ENCODE results near the gene TCF25.
"Not testable (repeated sequence)": the region's sequence is repeated elsewhere in the genome, so short reads cannot be mapped to it uniquely, and the experiment has no call there.

TCF25 gene

DNA sequence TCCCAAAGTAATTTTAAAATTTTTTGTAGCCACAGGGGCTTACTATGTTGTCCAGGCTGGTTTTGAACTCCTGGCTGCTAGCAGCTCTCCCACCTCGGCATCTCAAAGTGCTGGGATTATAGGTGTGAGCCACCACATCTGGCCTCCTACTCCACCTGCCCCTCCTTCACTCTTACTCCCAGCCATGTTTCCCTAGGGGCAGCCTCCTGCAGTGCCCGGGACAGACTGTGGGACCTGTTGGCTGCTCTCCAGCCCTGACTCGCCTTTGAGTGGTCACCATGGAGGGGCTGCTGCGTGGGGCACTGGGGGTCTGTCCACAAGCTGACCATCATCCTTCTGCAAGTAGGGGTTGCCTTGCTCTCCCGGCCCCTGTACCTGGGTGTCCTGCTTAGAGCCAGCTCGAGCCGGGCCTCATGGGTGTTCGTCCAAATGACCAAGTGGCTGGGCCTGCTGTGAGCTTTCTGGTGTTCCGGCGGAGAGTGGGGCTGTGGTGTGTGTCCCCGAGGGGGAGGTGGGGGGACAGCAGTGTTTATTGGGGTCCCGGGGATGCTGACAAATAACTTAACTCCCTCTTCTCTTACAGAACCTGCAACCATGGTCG, 28.6 kb upstream of the TCF25 start:
- DNase-seq (ENCODE audit: low read depth in 3 of 3): no peak

DNA sequence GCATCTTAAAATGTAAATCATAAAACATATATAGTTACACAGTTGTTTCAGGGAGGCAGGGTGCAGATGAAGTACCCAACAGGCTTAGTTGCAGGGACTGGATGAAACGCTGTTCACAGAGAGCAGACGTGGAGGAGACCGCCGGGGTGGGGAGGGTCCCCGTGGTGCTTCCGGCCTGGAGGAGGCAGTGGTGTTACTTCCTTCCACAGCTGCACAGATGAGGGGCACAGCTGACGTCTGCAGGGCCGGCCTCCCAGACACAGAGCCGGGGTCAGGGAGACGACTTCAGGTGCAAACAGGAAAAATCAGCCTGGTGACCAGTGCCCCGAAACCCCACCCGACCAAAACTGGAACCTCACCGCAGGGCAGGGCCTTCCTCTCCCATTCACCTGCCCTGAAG, 28.0 kb upstream of the TCF25 start:
- no peak for DNase-seq (ENCODE audit: low read depth in 3 of 3)

DNA sequence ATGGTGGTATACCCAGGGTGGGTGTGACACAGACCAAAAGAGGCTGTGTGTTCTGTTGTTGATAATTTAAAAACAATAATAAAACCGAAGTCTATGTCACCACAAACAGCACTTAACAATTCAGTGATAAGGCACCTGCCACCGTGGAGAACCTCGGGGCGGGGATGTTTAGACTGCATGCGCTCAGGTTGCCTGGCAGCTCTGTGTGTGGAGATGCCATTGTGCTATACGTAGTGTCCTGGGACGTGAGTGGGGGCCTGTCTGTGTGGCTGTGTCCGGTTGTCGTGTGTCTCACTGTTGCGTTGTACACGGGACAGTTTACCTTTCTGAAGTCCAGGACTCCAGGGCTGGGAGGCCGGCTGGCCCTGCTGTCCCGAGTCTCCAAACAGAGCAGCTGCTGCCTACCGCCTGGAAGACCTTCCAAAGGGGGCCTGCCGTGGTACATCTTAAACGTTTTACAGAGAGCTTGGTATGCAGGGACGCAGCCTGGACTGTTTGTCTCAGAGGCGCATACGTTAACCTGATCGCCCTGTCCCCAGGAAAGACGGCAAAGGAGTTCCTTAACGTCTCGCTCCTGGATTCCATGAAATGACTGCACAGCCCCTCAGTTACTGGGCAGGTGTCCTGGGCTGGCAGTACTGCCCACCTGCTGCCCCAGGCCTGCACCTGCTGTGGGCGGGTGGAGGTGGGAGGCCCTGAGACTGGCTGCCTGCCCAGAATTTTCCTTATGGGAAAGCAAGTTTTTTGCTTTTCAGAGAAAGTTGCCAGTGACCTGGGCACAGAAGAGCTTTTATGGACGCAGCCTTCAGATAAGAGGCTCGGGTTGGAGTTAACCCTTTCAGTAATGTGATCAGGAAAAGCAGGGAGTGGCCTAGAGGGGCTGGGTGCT, 26.1 kb upstream of the TCF25 start:
- DNase-seq (ENCODE audit: low read depth in 3 of 3): no peak

DNA sequence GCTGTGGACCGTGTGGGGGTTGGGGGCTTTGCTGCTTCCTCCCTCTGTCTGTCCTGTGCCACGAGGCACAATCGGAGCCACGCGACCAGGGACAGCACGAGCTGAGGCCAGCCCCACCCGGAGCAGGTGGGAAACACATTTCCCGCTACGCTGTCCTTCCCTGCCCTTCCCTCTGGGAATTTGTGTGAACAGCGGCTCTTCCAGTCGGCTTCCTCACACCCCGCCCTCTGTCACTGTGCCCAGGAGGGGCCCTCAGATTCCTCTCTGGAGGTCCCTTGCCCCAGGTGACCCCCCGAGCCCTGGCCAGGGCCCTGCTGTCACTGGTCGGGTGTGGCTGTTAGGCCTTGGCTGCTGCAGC, 25.5 kb upstream of the TCF25 start:
- DNase-seq (ENCODE audit: low read depth in 3 of 3): no peak

DNA sequence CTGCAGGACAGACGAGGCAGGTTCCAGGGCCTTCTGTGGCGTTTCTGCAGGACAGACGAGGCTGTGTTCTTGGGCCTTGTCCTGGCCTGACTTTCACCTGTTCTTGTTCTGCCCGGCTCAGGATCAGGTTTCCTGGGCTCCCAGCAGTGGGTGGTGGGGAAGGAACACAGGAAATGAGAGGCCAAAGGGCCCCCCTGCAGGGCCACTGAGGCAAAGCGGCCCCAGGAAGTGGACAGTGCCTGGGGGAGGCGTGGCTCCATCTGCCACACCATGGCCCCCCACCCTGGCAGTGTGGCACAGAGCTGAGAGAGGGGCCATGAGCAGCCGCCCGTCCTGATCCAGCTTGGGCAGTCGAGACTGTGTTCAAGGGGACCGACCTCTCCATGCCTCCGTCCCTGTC, 24.4 kb upstream of the TCF25 start:
- DNase-seq (ENCODE audit: low read depth in 3 of 3): no peak

DNA sequence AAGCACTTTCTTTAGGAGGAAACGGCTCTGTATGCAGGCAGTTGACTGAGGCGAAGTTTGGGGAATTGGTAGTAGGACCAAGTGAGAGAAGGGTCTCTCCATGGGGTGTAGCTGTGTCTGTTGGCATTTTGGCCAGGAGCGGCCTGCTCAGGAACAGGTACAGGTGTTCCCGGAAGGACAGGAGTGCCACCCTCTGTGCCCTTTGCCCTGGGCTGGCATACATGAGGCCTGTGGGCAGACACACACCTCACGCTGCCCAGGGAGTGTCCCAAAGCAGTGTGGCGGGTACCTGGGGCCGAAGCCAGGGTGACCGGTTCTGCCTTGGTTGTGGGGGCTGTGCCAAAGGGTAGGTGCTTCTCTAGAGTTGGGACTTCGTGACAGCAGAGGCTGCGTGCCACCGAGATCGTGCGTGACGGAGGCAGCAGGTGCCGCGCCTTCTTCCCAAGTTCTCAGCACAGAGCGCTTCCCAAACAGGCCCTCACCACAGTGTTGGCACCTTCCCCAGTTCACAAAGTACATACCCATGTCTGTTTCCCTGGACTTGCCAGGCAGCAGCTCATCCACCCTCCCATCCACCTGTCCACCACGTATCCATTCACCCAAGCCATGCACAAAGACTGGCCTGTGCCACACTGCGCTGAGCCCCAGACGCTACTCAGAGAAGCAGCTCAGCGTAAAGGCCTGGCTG, 19.9 kb upstream of the TCF25 start:
- no peak for DNase-seq (ENCODE audit: low read depth in 3 of 3)

DNA sequence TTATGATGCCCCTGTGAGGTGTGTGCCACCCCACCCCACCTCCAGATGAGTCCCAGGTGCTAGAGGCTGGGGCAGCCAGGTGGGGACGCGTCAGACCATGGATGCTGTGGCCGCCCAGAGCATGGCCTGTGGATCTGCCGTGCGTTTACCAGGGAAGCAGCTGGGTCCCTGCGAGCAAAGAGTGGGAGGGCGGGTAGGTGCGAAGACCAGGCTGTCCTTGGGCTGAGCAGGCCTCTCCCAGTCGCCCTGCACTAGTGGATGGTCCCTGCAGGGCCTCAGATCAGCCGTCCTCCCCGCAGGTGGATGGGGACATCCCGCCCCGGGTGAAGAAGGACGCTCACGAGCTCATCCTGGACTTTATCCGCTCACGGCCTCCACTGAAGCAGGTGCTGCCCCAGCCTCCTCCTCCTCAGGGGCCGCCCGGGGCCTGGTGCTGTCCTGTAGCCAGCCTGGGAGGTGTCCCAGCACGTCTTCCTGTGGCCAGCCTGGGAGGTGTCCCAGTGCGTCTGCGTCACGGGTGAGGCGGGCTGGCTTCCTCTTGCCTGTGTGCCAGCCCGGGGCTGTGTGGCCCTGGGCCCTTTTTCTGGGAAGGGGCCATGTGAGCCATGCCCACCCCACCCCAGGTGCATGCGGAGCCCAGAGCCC, 18.0 kb upstream of the TCF25 start:
- no peak for DNase-seq (ENCODE audit: low read depth in 3 of 3)

DNA sequence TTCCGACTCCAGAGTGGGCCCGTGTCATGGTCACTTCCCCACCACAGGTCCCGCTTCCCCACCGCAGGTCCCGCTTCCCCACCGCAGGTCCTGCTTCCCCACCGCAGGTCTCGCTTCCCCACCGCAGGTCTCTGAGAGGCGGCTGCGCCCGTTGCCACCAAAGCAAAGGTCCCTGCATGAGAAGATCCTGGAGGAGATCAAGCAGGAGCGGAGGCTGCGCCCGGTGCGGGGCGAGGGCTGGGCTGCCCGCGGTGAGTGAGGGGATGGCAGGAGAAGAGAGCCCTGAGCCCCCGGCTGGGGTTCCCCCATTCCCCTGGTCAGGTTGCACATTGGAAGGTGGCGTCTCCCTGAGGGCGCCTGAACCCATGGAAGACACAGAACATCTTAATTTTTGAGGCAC, 17.4 kb upstream of the TCF25 start:
- DNase-seq (ENCODE audit: low read depth in 3 of 3): no peak

DNA sequence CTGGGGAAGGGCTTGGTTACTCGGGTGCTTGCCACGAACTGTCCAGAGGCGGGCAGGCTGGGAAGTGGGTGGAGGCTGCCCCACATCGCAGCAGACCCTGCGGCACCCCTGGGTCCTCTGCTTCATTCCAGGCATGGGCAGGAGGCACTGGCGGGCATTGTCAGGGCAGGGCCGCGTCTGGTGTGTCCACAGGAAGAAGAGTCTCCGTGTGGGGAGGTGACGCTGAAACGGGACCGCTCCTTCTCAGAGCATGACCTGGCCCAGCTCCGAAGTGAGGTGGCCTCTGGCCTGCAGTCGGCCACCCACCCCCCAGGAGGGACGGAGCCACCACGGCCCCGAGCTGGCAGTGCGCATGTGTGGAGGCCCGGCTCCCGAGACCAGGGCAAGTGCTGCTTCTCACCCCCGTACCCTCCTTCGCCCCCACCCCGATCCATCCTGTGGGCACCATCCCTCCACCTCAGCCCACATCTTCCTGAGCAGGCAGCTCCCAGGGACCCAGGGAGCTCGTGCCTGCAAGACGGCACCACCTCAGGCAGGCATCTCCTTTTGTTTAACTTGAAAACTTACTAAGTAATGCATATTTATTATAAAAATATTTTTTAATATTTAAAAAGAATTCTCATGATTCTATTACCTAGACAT, 14.3 kb upstream of the TCF25 start:
- no peak for DNase-seq (ENCODE audit: low read depth in 3 of 3)

DNA sequence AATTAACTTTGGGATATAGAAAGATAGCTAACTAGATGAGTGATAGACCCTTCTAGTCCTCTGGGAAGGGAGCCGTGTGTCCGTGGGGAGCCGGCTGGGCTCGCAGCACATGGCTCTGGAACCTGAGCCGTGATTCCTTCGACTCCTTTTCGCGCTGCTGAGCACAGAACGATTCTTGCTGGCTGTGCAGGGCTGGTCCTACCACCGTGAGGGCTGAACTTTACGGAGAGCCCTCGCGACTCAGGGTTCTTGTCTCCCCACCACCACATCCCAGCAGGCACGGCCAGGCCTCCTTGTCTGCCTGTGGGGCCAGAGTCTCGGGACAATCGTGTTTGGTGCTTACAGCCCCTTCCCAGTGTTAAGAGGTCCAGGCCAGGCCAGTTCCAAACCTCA, 13.8 kb upstream of the TCF25 start:
- DNase-seq (ENCODE audit: low read depth in 3 of 3): no peak

DNA sequence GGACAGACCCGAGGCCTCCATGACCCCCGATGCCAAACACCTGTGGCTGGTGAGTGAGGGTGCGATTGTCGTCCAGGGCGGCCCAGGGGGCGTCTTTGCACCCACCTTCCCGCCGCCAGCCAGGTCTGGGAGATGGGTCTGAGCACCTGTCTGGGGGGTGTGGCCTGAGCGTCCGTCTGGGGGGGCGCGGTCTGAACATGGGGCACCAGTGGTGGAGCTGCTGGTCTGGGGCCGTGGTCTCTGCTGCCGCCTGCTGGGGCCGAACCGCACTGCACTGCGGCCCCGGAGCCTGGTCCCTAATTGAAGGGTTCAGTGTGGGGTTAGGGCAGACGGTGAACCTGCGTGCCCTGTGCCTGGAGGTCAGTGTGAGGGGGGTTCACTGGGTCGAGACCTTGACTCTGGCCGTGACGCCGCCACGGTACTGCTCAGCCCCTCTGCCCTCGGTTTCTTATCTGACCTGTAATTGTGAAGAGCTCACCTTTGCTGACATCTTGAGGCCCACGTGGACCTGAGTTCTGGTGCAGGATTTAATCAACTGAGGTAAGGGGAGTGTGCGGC, 12.6 kb upstream of the TCF25 start:
- DNase-seq (ENCODE audit: low read depth in 3 of 3): peak; percentile 52 to 63 (median 59)

DNA sequence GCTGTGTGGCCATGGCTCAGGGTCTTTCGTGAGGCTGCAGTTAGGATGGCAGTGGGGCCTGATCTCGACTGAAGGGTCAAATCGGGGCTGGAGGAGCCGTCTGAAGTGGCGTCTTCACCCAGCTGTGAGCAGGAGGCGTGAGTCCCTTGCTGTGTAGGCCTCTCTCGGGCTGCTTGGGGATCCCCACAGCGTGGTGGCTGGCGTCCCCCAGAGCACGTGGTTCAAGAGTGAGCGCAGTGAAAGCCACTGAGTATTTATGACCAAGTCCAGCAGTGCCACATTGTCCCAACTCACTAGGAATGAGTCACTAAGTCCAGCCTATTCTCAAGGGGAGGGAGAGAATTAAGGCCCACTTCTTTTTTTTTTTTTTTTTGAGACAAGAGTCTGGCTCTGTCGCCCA, 11.7 kb upstream of the TCF25 start:
- DNase-seq (ENCODE audit: low read depth in 3 of 3): no peak

DNA sequence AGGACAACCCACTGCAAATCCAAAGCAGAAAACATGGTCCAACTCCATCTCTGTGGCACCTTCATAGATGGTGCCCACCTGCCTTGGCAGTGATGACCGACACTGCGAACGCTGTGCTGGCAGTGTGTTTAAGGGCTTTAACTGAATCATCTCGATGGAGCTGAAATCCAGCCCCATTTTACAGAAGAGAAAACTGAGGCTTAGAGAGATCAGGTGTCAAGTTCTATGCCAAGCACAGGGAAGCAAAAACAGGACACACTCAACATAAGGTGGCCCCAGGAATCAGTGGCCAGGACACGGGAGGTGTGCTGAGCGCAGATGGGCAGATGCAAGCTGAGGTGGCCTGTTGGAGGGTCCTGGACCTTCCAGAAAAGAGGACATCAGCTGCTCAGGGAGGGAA, 10.7 kb upstream of the TCF25 start:
- no peak for DNase-seq (ENCODE audit: low read depth in 3 of 3)

DNA sequence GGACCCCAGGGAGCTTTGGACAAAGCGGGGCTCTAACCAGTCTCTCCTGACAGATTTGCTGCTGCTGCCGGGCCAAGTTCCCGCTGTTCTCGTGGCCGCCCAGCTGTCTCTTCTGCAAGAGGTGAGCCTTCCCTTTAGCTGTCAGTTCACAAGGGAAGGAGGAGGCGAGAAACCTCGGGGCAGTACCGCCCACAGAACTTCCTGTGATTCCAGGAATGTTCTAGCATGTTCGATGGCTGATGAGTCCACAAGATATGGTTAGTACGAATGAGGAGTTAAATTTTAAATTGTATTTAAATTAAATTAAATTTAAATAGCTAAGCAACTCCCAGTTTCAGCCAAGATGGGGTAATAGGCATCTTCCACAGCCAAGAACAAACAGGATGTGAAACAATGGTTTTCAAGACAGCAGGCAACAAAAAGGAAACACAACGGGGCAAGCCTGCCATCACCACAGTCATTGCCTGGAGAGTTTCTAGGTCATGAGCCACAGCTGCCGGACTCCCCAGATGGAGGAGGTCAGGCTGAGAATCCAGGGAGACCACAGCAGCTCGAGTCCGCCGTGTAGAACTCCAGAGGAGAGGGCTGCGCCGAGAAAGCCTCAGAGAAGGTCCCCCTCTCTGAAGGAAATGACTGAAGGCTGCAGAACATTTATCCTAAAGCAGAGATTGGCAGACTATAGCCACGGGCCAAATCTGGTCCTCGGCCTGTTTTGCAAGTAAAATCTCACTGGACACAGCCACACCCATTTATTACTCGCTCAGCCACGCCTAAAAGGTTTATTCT, 9.5 kb upstream of the TCF25 start:
- no peak for DNase-seq (ENCODE audit: low read depth in 3 of 3)

DNA sequence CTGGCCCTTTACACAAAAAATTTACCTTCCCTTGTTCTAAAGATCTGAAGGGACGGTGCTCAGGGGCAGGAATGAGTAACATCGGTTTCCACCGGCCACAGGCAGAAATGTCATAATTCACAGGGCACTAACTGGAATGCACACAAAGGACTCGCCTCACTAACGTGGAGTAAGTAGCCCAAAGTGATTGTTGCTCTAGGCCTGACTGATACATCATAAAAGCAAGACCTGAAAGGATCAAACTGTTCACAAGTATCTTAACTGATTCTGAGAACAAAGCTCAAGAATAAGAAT, 8.9 kb upstream of the TCF25 start:
- DNase-seq (ENCODE audit: low read depth in 3 of 3): no peak

DNA sequence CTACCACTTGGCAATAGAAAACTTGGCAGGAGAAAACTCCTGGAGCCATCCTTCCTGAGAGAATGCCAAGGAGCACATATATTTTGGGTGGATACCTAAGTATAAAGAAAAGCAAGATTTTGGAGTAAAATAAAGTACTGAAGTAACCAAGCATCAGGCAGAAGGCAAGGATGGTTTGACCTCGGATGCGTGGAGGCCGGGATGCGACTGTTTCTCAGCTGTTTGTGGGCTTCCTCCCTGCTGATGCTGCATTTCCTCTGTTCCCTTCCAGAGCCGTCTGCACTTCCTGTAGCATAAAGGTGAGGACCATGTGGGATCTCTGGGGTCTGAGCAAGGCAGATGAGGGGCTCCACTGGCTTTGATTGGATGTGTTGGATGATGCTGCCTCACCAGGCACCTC, 5.5 kb upstream of the TCF25 start:
- no peak for DNase-seq (ENCODE audit: low read depth in 3 of 3)

DNA sequence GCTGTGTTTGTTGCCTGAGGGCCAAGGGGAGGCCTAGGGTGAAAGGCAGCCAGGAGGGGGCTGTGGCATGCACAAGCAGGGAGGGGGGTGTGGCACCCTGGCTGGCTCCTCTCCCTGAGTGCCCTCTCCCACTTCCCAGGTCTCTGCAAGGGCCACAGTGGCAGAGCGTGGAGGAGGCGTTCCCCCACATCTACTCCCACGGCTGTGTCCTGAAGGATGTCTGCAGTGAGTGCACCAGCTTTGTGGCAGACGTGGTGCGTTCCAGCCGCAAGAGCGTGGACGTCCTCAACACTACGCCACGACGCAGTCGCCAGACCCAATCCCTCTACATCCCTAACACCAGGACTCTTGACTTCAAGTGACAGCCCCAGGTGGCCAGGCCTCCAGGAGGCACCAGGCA, 3.5 kb upstream of the TCF25 start:
- no peak for DNase-seq (ENCODE audit: low read depth in 3 of 3)

DNA sequence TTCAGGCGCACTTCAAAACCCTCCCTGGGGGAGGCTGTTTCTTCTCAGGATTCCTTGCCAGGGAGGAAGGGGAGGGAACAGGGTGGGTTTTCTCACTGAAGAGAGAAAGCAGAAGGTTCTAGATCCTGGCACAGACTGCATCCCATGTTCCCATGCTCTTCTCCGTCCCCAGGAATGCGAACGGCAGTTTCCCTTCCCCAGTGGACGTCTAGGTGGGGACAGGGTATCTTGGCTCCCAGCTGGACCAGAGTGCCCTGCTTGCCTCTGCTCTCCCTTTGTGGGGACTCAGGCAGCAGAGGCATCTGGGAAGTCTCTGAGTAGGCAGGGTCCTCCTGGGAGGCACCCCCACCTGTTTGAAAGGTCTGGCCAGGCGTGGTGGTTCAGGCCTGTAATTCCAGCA, 3.0 kb upstream of the TCF25 start:
- DNase-seq (ENCODE audit: low read depth in 3 of 3): no peak

DNA sequence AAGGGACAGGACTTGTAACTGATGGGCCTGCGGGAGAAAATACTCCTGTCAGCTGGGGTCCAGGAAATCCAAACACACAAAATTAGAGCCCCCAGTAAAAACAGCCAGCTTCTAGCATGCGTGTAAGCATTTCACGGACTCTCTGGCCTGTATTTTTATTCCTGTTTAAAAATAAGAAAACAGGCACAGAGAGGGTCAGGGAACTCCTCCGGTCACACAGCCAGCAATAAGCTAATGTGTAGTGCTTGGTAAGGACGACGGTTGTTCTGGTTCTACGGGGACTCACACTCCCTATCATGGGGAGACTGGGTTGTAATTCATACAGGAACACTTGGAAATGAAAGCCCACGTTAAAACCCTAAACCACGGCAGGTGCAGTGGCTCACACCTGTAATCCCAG, 1.5 kb upstream of the TCF25 start:
- DNase-seq (ENCODE audit: low read depth in 3 of 3): no peak

DNA sequence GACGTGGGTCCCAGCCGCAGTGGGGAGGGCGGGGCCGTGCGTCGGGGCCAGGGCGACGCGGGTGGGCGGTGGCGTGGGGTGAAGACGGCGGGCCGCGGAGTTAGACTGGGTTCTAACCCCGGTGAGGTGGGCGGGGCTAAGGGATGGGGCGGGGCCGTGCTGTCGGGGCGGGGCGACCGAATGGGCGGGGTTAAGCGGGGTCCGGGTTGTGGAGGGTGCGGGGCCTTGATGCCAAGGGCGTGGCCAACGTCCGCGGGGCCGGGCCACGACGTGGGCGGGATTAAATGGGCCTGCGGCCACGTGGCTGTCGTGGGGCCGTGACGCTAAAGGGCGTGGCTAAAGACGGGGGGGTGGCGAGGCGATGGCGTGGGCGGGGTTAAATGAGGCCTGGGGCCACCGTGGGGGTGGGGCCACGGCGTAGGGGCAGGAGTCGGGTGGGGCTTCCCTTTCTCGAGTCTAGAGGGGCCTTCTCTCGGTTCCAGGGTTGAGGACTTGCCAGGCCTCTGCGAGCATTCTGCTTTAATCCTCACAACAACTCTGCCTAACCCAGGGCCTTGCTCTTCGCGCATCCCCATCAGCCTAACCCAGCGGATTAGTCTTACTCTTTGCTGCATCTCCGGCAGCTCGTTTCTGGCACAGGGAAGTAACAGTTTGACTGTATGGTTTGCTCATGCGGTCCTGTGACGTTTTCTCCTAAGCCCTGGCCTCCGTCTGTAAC, 739 bp downstream of the TCF25 start:
- peak; percentile 95 to 97 (median 96) for DNase-seq (ENCODE audit: low read depth in 3 of 3)

DNA sequence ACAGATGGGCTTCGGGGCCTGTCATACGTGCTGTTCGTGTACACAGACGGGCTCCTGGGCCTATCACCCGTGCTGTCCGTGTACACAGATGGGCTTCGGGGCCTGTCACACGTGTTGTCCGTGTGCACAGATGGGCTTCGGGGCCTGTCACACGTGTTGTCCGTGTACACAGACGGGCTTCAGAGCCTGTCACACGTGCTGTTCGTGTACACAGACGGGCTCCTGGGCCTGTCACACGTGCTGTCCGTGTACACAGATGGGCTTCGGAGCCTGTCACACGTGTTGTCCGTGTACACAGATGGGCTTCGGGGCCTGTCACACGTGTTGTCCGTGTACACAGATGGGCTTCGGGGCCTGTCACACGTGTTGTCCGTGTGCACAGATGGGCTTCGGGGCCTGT, 5.7 kb downstream of the TCF25 start:
- DNase-seq (ENCODE audit: low read depth in 3 of 3): not testable (repeated sequence)

Measured in stimulated activated CD4-positive, alpha-beta T cell treated with anti-CD3 and anti-CD28 coated beads, TNF-alpha, amount 100 ng/mL, for 48 hours (primary cell).